ENCODE measurements around the gene ACADS.
"Not testable (repeated sequence)": the region's sequence is repeated elsewhere in the genome, so short reads cannot be mapped to it uniquely, and the experiment has no call there.

The ACADS gene

DNA sequence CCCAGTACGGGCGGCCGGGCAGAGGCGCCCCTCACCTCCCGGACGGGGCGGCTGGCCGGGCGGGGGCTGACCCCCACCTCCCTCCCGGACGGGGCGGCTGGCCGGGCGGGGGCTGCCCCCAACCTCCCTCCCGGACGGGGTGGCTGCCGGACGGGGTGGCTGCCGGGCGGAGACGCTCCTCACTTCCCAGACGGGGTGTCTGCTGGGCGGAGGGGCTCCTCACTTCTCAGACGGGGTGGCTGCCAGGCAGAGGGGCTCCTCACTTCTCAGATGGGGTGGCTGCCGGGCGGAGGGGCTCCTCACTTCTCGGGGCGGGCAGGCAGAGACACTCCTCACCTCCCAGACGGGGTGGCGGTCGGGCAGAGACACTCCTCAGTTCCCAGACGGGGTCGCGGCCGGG, 6.6 kb downstream of the ACADS start:
- DNase-seq (ENCODE audit: low spot score): not testable (repeated sequence)

GRCh38 chr12:120733574-120733973, 7.9 kb downstream of the ACADS start:
- DNase-seq (ENCODE audit: low spot score): no peak

- DNase-seq (ENCODE audit: low spot score): no peak
Measured at GRCh38 chr12:120734210-120734609, 8.6 kb downstream of the ACADS start.

- DNase-seq (ENCODE audit: low spot score): no peak
Measured at GRCh38 chr12:120735181-120735580, 9.6 kb downstream of the ACADS start.

GRCh38 chr12:120736404-120737331, 11.0 kb downstream of the ACADS start:
- no peak for DNase-seq (ENCODE audit: low spot score)

- no peak for DNase-seq (ENCODE audit: low spot score)
Measured at GRCh38 chr12:120737557-120738251, 12.1 kb downstream of the ACADS start.

GRCh38 chr12:120738252-120739030, 12.8 kb downstream of the ACADS start:
- DNase-seq (ENCODE audit: low spot score): no peak

DNA sequence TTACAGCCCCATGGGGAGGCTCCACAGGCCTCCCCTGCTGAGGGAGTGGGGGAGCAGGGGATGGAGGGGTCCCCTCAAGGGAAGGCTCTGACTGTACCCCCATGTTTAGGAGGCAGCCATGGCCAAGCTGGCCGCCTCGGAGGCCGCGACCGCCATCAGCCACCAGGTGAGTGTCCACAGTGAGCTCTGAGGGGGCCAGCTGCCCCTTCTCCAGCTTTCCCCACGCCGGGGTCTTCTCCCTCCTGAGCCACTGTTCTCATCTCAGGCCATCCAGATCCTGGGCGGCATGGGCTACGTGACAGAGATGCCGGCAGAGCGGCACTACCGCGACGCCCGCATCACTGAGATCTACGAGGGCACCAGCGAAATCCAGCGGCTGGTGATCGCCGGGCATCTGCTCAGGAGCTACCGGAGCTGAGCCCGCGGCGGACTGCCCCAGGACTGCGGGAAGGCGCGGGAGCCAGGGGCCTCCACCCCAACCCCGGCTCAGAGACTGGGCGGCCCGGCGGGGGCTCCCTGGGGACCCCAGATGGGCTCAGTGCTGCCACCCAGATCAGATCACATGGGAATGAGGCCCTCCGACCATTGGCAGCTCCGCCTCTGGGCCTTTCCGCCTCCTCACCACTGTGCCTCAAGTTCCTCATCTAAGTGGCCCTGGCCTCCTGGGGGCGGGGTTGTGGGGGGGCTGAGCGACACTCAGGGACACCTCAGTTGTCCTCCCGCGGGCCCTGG, 13.6 kb downstream of the ACADS start:
- no peak for DNase-seq (ENCODE audit: low spot score)

- DNase-seq (ENCODE audit: low spot score): no peak
Measured at GRCh38 chr12:120739821-120740613, 14.4 kb downstream of the ACADS start.

- DNase-seq (ENCODE audit: low spot score): no peak
Measured at GRCh38 chr12:120740871-120741270, 15.2 kb downstream of the ACADS start.

- DNase-seq (ENCODE audit: low spot score): no peak
Measured at GRCh38 chr12:120741476-120742421, 16.1 kb downstream of the ACADS start.

DNA sequence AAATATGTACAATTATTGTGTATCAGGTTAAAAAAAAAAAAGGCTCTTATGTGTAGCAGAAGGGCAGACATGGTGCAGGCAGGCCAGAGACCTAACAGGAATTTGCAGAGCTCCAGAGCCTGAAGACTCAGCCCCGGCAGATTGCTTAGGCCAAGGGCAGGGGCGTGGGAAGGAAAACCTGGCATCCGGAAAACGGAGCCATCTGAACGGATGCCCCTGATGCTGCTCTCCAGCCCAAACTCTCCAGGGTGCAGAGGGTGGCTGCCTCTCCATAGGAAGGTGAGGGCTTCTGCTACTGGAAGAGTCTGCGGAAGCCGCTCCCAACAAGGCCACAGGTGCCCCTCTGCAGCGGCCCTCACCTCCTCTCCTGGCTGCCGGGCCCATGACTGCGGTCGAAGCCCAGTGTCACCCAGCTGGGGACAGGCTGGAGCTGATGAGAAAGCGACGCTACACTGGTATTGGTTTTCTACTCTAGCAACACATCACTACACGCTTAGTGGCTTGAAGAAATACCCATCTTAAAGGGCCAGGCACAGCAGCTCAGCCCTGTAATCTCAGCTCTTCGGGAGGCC, 19.4 kb downstream of the ACADS start:
- no peak for DNase-seq (ENCODE audit: low spot score)

DNA sequence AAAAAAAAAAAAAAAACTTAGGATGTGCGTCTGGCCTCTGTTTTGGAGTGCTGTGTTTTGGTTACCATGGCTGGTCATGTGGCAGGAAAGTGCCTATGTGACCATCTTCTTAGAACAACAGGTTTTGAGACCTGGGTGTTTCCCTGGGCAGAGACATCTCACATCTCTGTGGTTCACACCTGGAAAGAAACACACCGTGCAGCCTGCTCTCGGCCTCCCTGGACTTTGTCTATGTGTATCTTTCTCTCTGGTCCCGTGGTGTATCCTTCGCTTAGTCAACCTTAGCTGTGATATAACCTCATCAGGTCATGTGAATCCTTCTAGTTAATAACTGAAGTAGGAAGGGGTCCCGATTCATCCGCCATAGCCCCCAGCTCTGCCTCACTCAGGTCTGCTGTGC, 22.6 kb downstream of the ACADS start:
- DNase-seq (ENCODE audit: low spot score): no peak

DNA sequence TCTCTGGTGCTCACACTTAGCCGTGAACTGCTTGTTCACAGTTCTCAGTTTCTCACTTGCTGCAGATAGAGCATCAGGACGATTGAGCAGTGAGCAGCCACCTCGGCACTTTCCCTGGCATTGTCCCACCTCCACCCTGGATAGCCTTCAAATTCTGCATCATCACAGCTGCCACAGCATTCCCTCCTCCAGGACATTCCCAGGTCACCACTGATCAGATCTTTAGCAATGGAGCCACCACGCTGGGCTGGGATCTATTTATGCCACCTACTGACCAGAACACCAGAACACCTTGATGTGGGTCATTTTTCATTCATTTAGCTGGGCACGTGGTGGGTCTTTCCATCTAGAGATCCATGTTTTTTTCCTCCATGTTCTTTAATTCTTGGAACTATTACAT, 23.6 kb downstream of the ACADS start:
- no peak for DNase-seq (ENCODE audit: low spot score)

DNA sequence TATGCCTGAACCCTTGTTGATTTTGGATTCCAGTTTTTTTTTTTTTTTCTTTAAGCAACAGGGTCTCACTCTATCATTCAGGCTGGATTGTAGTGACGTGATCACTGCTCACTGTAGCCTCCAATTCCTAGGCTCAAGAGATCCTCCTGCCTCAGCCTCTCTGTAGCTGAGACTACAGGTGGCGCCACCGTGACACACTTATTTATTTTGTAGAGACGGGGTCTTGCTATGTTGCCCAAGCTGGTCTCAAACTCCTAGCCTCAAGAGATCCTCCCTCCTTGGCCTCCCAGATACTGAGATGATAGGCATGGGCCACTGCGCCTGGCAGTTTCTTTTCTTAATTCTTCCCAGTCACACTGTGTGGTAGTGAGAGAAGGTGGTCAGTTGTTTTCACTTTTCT, 25.2 kb downstream of the ACADS start:
- no peak for DNase-seq (ENCODE audit: low spot score)

- DNase-seq (ENCODE audit: low spot score): no peak
Measured at GRCh38 chr12:120751389-120751788, 25.8 kb downstream of the ACADS start.

DNA sequence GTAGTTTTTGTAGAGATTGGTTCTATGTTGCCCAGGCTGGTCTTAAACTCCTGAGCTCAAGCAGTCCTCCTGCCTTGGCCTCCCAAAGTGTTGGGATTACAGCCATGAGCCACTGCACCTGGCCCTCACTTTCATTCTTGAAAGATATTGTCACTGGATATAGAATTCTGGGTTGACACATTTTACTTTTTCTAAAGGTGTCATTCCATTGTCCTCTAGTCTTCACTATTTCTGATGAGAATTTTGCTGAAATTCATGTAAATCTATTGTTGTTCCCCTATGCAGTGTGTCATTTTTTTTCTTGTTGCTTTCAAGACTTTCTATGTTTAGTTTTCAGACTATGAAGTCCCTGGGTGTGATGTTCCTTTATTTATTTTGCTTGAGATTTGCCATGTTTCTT, 29.2 kb downstream of the ACADS start:
- DNase-seq (ENCODE audit: low spot score): no peak

DNA sequence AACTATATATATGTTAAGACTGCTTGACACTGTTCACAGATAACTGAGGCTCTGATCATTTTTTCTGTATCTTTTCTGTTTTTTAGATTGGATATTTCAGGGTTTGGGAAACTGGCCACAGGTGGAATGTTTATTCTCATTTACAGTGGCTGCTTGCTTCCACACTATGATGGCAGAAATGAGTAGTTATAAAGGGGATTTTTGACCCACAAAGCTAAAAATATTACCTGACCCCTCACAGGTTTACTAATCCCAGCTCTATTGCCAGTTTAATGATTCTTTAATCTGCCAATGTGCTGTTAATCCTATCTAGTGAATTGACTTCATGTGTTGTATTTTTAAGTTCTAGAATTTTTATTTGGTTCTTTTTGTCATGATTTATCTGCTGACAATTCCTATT, 29.6 kb downstream of the ACADS start:
- DNase-seq (ENCODE audit: low spot score): no peak

- no peak for DNase-seq (ENCODE audit: low spot score)
Measured at GRCh38 chr12:120757226-120757742, 31.7 kb downstream of the ACADS start.

Measured in AG08396 (cell line).